HepG2 (cell line): Measurements from ENCODE around the gene H2AZ1. TPM values are rescaled to one million over a fixed set of nuclear protein-coding genes. Genes with fewer than 3 reads are reported as not detected.
A peak's percentile ranks its signal among the peaks of the same experiment; 100 is the strongest.

Source experiments
- AGO2 ChIP-seq: fragments of 200-400 bp; formaldehyde crosslinking; optimal IDR thresholded peaks from 2 replicates; pipeline ENCODE3; 2017; ENCODE audit warnings: mild to moderate bottlenecking, low read depth, low read length, moderate library complexity
- ELF1 ChIP-seq: sonication (generic); formaldehyde crosslinking; IDR thresholded peaks from 2 replicates; pipeline ENCODE4 v1.4.0; 2020; ENCODE audit warnings: missing genetic modification reagents
- FOXO4 ChIP-seq: sonication (generic); formaldehyde crosslinking; conservative IDR thresholded peaks from 2 replicates; pipeline ENCODE4 v1.8.1; 2023; ENCODE audit warnings: missing genetic modification reagents
- MAX ChIP-seq: IDR thresholded peaks from 2 replicates; pipeline ENCODE4 v1.6.1; 2012; ENCODE audit warnings: inconsistent platforms
- MED13 ChIP-seq: sonication (generic); formaldehyde crosslinking; IDR thresholded peaks from 2 replicates; pipeline ENCODE4 v1.5.0; 2020; ENCODE audit warnings: missing genetic modification reagents
- ONECUT2 ChIP-seq: sonication (generic); formaldehyde crosslinking; IDR thresholded peaks from 2 replicates; pipeline ENCODE4 v1.4.0; 2020; ENCODE audit warnings: missing genetic modification reagents
- SUZ12 ChIP-seq: fragments of 150-350 bp; IDR thresholded peaks from 2 replicates; pipeline ENCODE4 v1.6.1; 2014; ENCODE audit warnings: low read depth, low read length
- TFAP4 ChIP-seq: sonication (generic); IDR thresholded peaks from 2 replicates; pipeline ENCODE4 v1.6.1; 2016; ENCODE audit warnings: low read depth, borderline replicate concordance
- TFDP2 ChIP-seq: sonication (generic); formaldehyde crosslinking; IDR thresholded peaks from 2 replicates; pipeline ENCODE4 v1.4.0; 2020; ENCODE audit warnings: missing genetic modification reagents
- WIZ ChIP-seq: sonication (generic); formaldehyde crosslinking; IDR thresholded peaks from 2 replicates; pipeline ENCODE4 v1.5.1; 2020; ENCODE audit warnings: mild to moderate bottlenecking, missing genetic modification reagents
- YY1 ChIP-seq: IDR thresholded peaks from 2 replicates; pipeline ENCODE4 v1.6.1; 2011; ENCODE audit warnings: low read length, low read depth, moderate library complexity, mild to moderate bottlenecking; ENCODE audit not compliant: insufficient read depth, insufficient replicate concordance
- ZNF142 ChIP-seq: sonication (generic); formaldehyde crosslinking; IDR thresholded peaks from 2 replicates; pipeline ENCODE4 v1.4.0; 2020; ENCODE audit warnings: missing genetic modification reagents
- ZNF275 ChIP-seq: sonication (generic); formaldehyde crosslinking; IDR thresholded peaks from 2 replicates; pipeline ENCODE4 v1.8.0; 2022; ENCODE audit warnings: missing genetic modification reagents, mild to moderate bottlenecking, inconsistent platforms, borderline replicate concordance
- ZNF468 ChIP-seq: sonication (generic); formaldehyde crosslinking; IDR thresholded peaks from 2 replicates; pipeline ENCODE4 v1.8.0; 2022; ENCODE audit warnings: mild to moderate bottlenecking, moderate library complexity, missing genetic modification reagents
- ZNF496 ChIP-seq: sonication (generic); formaldehyde crosslinking; IDR thresholded peaks from 2 replicates; pipeline ENCODE4 v1.8.1; 2023; ENCODE audit warnings: mild to moderate bottlenecking, moderate library complexity, missing genetic modification reagents; ENCODE audit not compliant: insufficient replicate concordance
- ZNF629 ChIP-seq: sonication (generic); formaldehyde crosslinking; conservative IDR thresholded peaks from 2 replicates; pipeline ENCODE4 v1.5.0; 2020; ENCODE audit warnings: missing genetic modification reagents
- ZNF781 ChIP-seq: sonication (generic); formaldehyde crosslinking; IDR thresholded peaks from 2 replicates; pipeline ENCODE4 v1.5.1; 2020; ENCODE audit warnings: borderline replicate concordance, mild to moderate bottlenecking, missing genetic modification reagents; ENCODE audit errors: not compliant biosample characterization
- polyA plus RNA-seq, 8 experiments: library from polyadenylated mRNA; depleted of rRNA in 3 of 8; stranded (reverse) in 7 of 8; unstranded in 1 of 8; fragments of >200 nt; fragmentation: Illumina TruSeq in 4 of 8; extraction: Trizol in 4 of 8; gene quantifications; 2 replicates each; pipeline versions ENCODE4 v1.2.1 to v1.2.3, GENCODE V29; 2011 to 2016; ENCODE audit warnings: low read depth in 4 of 8, missing spikeins in 1 of 8, mixed read lengths in 1 of 8; ENCODE audit not compliant: insufficient read depth in 1 of 8
- total RNA-seq, 5 experiments: library from RNA; depleted of rRNA; stranded (reverse); fragments of >200 nt; fragmentation: Illumina TruSeq; extraction: Trizol; gene quantifications; 2 replicates each; pipeline ENCODE4 v1.2.3, GENCODE V29; 2016; ENCODE audit warnings: low read depth in 1 of 5

The H2AZ1 gene
- total and polyA plus RNA-seq, 2 of the 13 experiments (the other 11 are each of a cell fraction or from before 2014, with no cell fraction given) = 301 to 574 TPM

GRCh38 chr4:99949034-99949998 lies 759 bp downstream of the H2AZ1 start (continued):
- peak; percentile 74 for TF ChIP-seq AGO2
- no peak for TF ChIP-seq ONECUT2 (CRISPR knock-in tag)
- TF ChIP-seq MED13 (CRISPR knock-in tag) = no peak
- no peak for TF ChIP-seq WIZ (CRISPR knock-in tag)
- no peak for TF ChIP-seq ELF1
- TF ChIP-seq YY1 = peak; percentile 65
- no peak for TF ChIP-seq ZNF496
- TF ChIP-seq MAX = peak; percentile 48
- TF ChIP-seq ZNF142 (CRISPR knock-in tag) = no peak
- no peak for TF ChIP-seq TFDP2 (CRISPR knock-in tag)
- TF ChIP-seq ZNF781 (CRISPR knock-in tag) = peak; percentile 8
- no peak for TF ChIP-seq ZNF468 (CRISPR knock-in tag)
- no peak for TF ChIP-seq SUZ12
- no peak for TF ChIP-seq FOXO4 (CRISPR knock-in tag)
- 0 out of 2 replicates have a peak, but pooled peaks have one; percentile 25 for TF ChIP-seq ZNF275 (CRISPR knock-in tag)
- no peak for TF ChIP-seq TFAP4
- 0 out of 2 replicates have a peak, but pooled peaks have one; percentile 42 for TF ChIP-seq ZNF629 (CRISPR knock-in tag)
